B cell (primary cell): Measurements from ENCODE around the gene OR2T29. TPM values are rescaled to one million over a fixed set of nuclear protein-coding genes. Genes with fewer than 3 reads are reported as not detected.

ENCODE experiments used
- ATAC-seq: fragments of 200-7000 bp; cut with Tn5 transposase; one replicate; pipeline ENCODE4 v1.10.0; 2021; ENCODE audit warnings: low read depth, mild to moderate bottlenecking, moderate number of reproducible peaks, moderate library complexity
- CTCF ChIA-PET: fragments of 350-600 bp; sonication (Branson Sonifier 250); formaldehyde crosslinking; loops from one replicate; lab custom pipeline; 2021; ENCODE audit warnings: antibody characterized with exemption, inconsistent platforms; lab: Charles Lee
- POLR2A ChIA-PET: fragments of 350-600 bp; sonication (Branson Sonifier 250); formaldehyde crosslinking; loops from one replicate; lab custom pipeline; 2021; ENCODE audit warnings: antibody characterized with exemption; lab: Charles Lee
- DNase-seq: peaks from one replicate; pipeline ENCODE4 v3.0.0; 2013
- H2AFZ ChIP-seq: 2 replicates; pipeline ENCODE4 v1.6.1; 2012; ENCODE audit warnings: mild to moderate bottlenecking, low read depth, low read length; ENCODE audit not compliant: insufficient read depth, poor library complexity, severe bottlenecking
- H3K27ac ChIP-seq, 2 donors: 1 replicate in 1 of 2; 2 replicates in 1 of 2; pipeline ENCODE4 v1.5.1; 2012 to 2013; ENCODE audit warnings: low read length in 2 of 2, mild to moderate bottlenecking in 2 of 2, moderate library complexity in 1 of 2
- H3K27me3 ChIP-seq, 4 experiments: fragments of 200-600 bp in 1 of 4; sonication (generic) in 1 of 4; replicated peaks in 1 of 4; 1 replicate in 2 of 4; 2 replicates in 2 of 4; pipeline versions ENCODE4 v1.6.1 to v1.7.0; 2013 to 2016; ENCODE audit warnings: low read length in 3 of 4, mild to moderate bottlenecking in 2 of 4, mixed read lengths in 1 of 4, moderate library complexity in 1 of 4; ENCODE audit not compliant: insufficient read depth in 4 of 4, control insufficient read depth in 3 of 4; ENCODE audit errors: control extremely low read depth in 1 of 4
- H3K36me3 ChIP-seq, 2 experiments: replicated peaks in 1 of 2; 1 replicate in 1 of 2; 2 replicates in 1 of 2; pipeline versions ENCODE4 v1.6.1 to v1.7.1; 2013; ENCODE audit warnings: low read length in 1 of 2; ENCODE audit not compliant: insufficient read depth in 2 of 2, control insufficient read depth in 1 of 2; ENCODE audit errors: control extremely low read depth in 1 of 2, extremely low read depth in 1 of 2
- H3K4me1 ChIP-seq, 2 donors: fragments of 200-600 bp in 1 of 2; sonication (generic) in 1 of 2; 1 replicate in 1 of 2; 2 replicates in 1 of 2; pipeline versions ENCODE4 v1.5.1 to v1.6.1; 2013 to 2017; ENCODE audit warnings: low read length in 2 of 2; ENCODE audit not compliant: control insufficient read depth in 2 of 2, insufficient read depth in 2 of 2
- H3K4me2 ChIP-seq: replicated peaks from 2 replicates; pipeline ENCODE3; 2012; ENCODE audit warnings: mild to moderate bottlenecking, low read depth, low read length; ENCODE audit not compliant: poor library complexity, severe bottlenecking
- H3K4me3 ChIP-seq, 5 experiments: fragments of 200-600 bp in 1 of 5; sonication (generic) in 1 of 5; 1 replicate in 3 of 5; 2 replicates in 2 of 5; pipeline versions ENCODE4 v1.5.1 to v1.7.0; 2011 to 2016; ENCODE audit warnings: low read length in 4 of 5, mild to moderate bottlenecking in 4 of 5, low read depth in 2 of 5, control low read depth in 1 of 5, moderate library complexity in 1 of 5; ENCODE audit not compliant: insufficient read depth in 1 of 5; ENCODE audit errors: control extremely low read depth in 1 of 5, extremely low read depth in 1 of 5
- H3K79me2 ChIP-seq: fragments of 200-600 bp; sonication (generic); one replicate; pipeline ENCODE4 v1.6.0; 2016; ENCODE audit warnings: low read length; ENCODE audit not compliant: control insufficient read depth, insufficient read depth
- H3K9ac ChIP-seq: fragments of 200-600 bp; sonication (generic); 2 replicates; pipeline ENCODE4 v1.6.1; 2017; ENCODE audit warnings: mild to moderate bottlenecking, low read length, moderate library complexity
- H3K9me3 ChIP-seq, 3 donors: one replicate each; pipeline versions ENCODE4 v1.6.1 to v1.7.1; 2013; ENCODE audit warnings: low read length in 2 of 3; ENCODE audit not compliant: control insufficient read depth in 2 of 3, insufficient read depth in 1 of 3; ENCODE audit errors: control extremely low read depth in 1 of 3
- H4K20me1 ChIP-seq: 2 replicates; pipeline ENCODE4 v1.6.0; 2012; ENCODE audit warnings: mild to moderate bottlenecking, low read length; ENCODE audit not compliant: insufficient read depth, control insufficient read depth, poor library complexity, severe bottlenecking
- H3K27ac Mint-ChIP-seq: one replicate; pipeline ENCODE4 v1.8.0; 2021; ENCODE audit warnings: mixed read lengths
- H3K27me3 Mint-ChIP-seq: one replicate; pipeline ENCODE4 v1.8.0; 2021; ENCODE audit warnings: mixed read lengths
- H3K4me1 Mint-ChIP-seq: one replicate; pipeline ENCODE4 v1.8.0; 2021; ENCODE audit warnings: mixed read lengths
- H3K4me3 Mint-ChIP-seq: one replicate; pipeline ENCODE4 v1.8.0; 2021; ENCODE audit warnings: mixed read lengths
- H3K9me3 Mint-ChIP-seq: one replicate; pipeline ENCODE4 v1.8.0; 2022; ENCODE audit warnings: mixed read lengths; ENCODE audit not compliant: insufficient read depth
- CTCF ChIP-seq: fragments of 200-600 bp; IDR thresholded peaks from one replicate; pipeline ENCODE4 v1.8.0; 2022; ENCODE audit warnings: antibody characterized with exemption, mild to moderate bottlenecking
- EZH2 ChIP-seq: IDR thresholded peaks from 2 replicates; pipeline ENCODE4 v1.6.1; 2012; ENCODE audit warnings: borderline replicate concordance, low read depth, mild to moderate bottlenecking, moderate library complexity, low read length; ENCODE audit not compliant: insufficient read depth, poor library complexity, severe bottlenecking
- WGBS: methylation state at CpG from one replicate; pipeline ENCODE4 v1.1.5; 2013; ENCODE audit warnings: missing lambda C conversion rate; ENCODE audit not compliant: insufficient coverage; 5-methylcytosine and 5-hydroxymethylcytosine counted together
- intact Hi-C: fragments of 100-400 bp; cut with micrococcal nuclease; formaldehyde crosslinking; loops from one replicate; pipeline ENCODE4 v1.10.0; 2022
- polyA plus RNA-seq: library from polyadenylated mRNA; depleted of rRNA; stranded (reverse); fragments of >200 nt; gene quantifications from 2 replicates; pipeline ENCODE4 v1.2.3, GENCODE V29; 2012
- total RNA-seq, 2 donors: library from RNA; stranded (reverse); fragments of 120-200 nt in 1 of 2; gene quantifications; 1 replicate in 1 of 2; 2 replicates in 1 of 2; pipeline versions ENCODE4 v1.2.3 to v1.2.4, GENCODE V29; 2013 to 2022

Gene OR2T29
- total and polyA plus RNA-seq, 2 donors (not counting 1 experiment from before 2014, with no cell fraction given): 0.40 to 1.9 TPM

DNA sequence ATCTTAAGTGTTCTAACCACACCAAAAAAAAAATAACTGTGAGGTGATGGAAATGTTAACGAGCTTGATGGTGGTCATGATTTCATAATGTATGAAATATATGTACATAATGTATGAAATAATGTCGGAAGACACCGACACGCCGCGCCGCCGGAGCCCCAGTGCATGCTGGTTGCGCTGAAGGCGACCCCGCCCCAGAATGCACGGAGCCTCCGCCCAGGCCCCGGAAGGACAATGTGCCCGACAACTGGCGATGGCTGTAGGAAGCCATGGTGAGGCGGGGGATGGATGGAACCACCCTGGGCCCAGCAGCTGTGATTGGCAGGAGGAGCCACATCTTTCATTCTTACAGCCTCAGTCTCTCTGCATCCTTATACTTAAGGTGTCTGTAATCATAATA lies 27.5 kb upstream of the OR2T29 start:
- H3K27me3 ChIP-seq: no peaks in the 10 kb centered on the region
- intact Hi-C loops: no loop called here
- POLR2A ChIA-PET: no interaction called here
- H3K9me3 ChIP-seq: peaks cover 0 to 3% (median 0%) of the 10 kb centered on the region in 3 donors
- no peak overlapping the region for H3K4me3 Mint-ChIP-seq
- CTCF ChIA-PET: no interaction called here
- no peaks in the 10 kb centered on the region for H3K4me1 ChIP-seq
- no peak overlapping the region for H3K27ac Mint-ChIP-seq
- H3K27ac ChIP-seq: no peak overlapping the region
- H3K4me2 ChIP-seq: no peak overlapping the region
- H3K4me1 Mint-ChIP-seq: peaks cover 3% of the 10 kb centered on the region
- H3K79me2 ChIP-seq: no peaks in the 10 kb centered on the region
- ATAC-seq: no peak
- H3K36me3 ChIP-seq: no peaks in the 10 kb centered on the region
- no peaks in the 10 kb centered on the region for H3K9me3 Mint-ChIP-seq
- H3K27me3 Mint-ChIP-seq: peaks cover 2% of the 10 kb centered on the region
- WGBS: over 99% methylated on average over 14 of the region's 17 CpGs
- DNase-seq: no peak
- no peaks in the 10 kb centered on the region for H4K20me1 ChIP-seq
- H3K9ac ChIP-seq: no peak overlapping the region
- H3K4me3 ChIP-seq: no peak overlapping the region
- TF ChIP-seq EZH2: no peak
- TF ChIP-seq CTCF: no peak
- H2AFZ ChIP-seq: no peak overlapping the region

- Histone ChIP-seq H4K20me1 (no peaks in the 10 kb centered on the region), H3K36me3 (no peaks in the 10 kb centered on the region), H3K27me3 (no peaks in the 10 kb centered on the region), H3K4me2 (no peak overlapping the region), H3K9ac (no peak overlapping the region), H3K79me2 (no peaks in the 10 kb centered on the region), H2AFZ (no peak overlapping the region), H3K4me3 (no peak overlapping the region), H3K9me3 (peaks cover 0 to 3% (median 0%) of the 10 kb centered on the region in 3 donors), H3K4me1 (no peaks in the 10 kb centered on the region), H3K27ac (no peak overlapping the region)
- H3K27me3 Mint-ChIP-seq: peaks cover 2% of the 10 kb centered on the region
- POLR2A ChIA-PET: no interaction called here
- TF ChIP-seq CTCF: no peak
- WGBS: no CpG with 5 or more reads among the region's 3 CpGs
- DNase-seq: no peak
- H3K9me3 Mint-ChIP-seq: no peaks in the 10 kb centered on the region
- ATAC-seq: no peak
- intact Hi-C loops: no loop called here
- H3K4me3 Mint-ChIP-seq: no peak overlapping the region
- CTCF ChIA-PET: no interaction called here
- no peak overlapping the region for H3K27ac Mint-ChIP-seq
- peaks cover 3% of the 10 kb centered on the region for H3K4me1 Mint-ChIP-seq
These were observed 26.8 kb upstream of the OR2T29 start for GRCh38 chr1:248589334-248589733.
